NK-92 treated with Interleukin-12 subunit alpha and Interleukin-12 subunit beta, amount 100 ng/mL, for 24 hours (cell line): ENCODE results near the gene NUBPL.
"Not testable (repeated sequence)": the region's sequence is repeated elsewhere in the genome, so short reads cannot be mapped to it uniquely, and the experiment has no call there.

Experiments
- DNase-seq: peaks from one replicate; lab custom pipeline; 2025; lab: John Stamatoyannopoulos, UW

Gene NUBPL

DNA sequence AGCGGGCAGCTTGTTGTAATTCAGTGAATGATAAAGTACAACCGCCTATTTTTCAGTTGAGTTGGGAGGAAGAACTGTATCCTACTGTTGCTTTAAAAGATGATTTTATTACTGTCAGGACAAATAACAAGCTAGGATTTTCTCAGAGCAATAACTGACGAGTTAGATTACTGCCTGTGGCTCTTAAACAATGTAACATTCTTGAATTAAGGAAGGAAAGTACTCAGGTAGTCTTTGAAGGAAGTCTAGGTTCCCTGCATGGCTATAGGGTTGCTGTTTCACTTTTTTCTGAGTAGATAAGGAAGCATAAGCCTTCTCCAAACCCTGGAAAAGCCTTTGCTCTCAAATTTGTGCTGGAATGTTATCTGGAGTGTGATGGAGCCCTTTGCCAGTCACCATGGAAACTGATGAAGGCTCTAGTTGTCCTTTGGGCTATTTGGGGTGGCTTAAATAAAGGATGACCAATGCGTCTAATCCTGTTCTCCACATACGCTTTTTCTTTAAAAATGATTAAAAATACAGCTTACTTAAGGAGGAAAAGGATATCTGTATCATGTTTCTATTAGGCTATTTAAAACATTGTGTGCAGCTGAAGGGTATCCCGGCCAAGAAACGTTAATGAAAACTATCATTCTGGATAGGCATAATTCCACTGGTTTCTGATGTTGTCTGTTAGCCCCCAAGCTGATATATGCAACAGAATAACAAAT is 17.7 kb downstream of the NUBPL start:
- no peak for DNase-seq

DNA sequence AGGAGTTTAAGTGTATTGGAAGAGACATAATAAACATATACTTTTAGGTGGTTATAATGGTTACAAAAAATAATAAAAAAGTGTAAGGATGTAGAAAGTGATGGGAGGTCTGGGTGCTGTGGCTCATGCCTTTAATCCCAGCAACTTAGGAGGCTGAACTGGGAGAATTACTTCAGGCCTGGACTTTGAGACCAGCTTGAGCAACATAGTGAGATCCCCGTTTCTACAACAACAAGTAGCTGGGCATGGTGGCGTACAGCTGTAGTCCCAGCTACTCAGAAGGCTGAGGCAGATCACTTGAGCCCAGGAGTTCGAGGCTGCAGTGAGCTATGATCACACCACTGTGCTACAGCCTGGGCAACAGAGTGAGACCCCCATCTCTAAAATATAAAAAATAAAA is 19.0 kb downstream of the NUBPL start:
- no peak for DNase-seq

DNA sequence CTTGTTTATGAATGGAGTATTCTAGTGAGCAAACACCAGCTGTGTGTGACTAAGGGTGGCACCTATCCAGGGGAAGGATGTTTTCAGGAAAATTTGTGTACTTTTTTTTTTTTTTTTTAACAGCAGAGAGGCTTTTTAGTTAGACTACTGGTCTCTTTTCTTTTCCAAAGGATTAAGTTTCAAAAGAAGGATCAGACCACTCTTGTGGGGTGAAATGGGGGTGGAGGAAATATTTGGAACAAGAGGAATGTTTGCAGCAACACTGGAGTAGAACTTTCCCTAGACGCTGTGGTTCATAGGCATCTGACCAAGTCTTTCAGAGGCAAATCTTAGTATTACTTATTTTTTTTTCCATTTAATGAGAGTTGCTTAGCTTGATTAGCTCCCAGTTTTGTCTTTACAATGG is 21.1 kb downstream of the NUBPL start:
- no peak for DNase-seq

DNA sequence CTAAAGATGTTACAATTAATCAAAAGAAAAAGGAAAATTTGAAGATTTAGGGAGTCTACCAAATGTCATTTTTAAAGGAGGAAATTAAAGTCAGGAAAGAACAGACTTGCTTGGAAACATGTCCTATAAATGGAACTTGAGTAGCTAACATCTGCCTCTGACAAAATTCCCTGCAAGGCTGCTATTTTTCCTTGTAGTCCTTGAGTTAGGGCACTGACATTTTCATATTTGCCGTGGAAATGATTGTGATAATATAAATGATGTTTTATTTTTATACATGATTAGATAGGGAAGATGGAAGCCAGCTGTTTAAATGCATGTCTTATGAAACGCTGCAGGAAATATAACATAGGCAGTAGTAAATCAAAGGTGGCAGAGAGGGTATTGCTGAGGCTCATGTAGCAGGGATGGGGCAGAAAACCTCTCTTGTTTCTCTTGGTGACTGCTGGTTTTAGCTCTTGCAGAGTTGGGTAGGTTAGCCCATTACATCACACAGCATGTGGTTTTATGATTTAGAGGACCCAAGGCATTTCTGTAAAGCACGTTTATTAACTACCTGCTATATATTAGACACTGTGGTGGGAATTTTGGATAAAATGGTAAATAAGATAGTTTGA is 21.7 kb downstream of the NUBPL start:
- no peak for DNase-seq

DNA sequence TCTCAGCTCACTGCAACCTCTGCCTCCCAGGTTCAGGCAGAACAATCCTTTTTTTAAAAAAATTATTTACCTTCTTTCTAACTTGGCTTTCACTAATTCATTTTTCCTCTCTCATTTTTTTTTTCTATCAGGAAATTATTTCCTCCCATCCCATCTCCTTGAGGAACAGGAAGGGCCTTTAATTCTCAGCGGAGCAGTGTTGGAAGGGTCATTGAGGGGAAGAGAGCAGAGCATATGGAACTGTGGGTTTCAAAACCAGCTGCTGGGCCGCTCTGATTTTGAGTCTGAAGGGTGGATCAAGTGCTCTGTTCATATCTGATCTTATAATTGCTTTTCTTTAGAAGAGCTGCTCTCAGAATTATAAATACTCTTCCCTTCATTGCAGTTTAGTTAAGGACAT is 29.0 kb downstream of the NUBPL start:
- DNase-seq = no peak

DNA sequence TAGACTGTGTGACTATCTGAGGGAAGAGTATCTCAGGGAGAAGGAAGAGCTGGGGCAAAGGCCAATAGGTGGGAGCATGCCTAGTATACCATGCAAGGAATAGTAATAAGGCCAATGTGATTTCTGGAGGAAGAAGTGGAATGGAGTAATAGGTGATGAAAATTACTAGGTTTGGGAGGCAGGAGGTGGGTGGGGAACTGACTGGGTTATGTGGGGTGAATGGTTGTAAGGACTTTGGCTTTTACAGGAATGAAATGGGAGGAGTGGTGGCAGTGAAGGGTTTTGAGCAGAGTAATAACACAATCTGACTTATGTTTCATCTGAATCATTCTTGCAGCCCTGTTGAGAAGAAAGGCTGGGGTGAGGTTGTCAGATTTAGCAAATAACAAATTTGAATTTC is 30.9 kb downstream of the NUBPL start:
- DNase-seq = no peak

DNA sequence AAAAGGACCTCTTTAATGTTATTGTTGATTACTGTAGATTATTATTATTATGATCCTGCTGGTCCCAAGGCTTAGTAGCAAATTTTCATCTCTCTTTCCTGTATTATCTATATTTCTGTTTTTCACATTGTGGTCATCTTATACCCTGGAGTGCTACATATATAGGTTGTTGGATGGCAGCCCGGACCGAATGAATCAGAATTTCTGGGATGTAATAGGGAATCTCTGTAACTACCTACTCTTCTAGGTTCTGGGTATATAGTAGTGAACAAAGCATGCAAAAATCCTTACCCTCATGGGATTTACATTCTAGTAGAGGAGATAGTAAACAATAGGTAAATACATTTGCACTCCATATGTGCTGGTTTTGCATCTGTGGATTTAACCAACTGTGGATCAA is 31.4 kb downstream of the NUBPL start:
- no peak for DNase-seq

DNA sequence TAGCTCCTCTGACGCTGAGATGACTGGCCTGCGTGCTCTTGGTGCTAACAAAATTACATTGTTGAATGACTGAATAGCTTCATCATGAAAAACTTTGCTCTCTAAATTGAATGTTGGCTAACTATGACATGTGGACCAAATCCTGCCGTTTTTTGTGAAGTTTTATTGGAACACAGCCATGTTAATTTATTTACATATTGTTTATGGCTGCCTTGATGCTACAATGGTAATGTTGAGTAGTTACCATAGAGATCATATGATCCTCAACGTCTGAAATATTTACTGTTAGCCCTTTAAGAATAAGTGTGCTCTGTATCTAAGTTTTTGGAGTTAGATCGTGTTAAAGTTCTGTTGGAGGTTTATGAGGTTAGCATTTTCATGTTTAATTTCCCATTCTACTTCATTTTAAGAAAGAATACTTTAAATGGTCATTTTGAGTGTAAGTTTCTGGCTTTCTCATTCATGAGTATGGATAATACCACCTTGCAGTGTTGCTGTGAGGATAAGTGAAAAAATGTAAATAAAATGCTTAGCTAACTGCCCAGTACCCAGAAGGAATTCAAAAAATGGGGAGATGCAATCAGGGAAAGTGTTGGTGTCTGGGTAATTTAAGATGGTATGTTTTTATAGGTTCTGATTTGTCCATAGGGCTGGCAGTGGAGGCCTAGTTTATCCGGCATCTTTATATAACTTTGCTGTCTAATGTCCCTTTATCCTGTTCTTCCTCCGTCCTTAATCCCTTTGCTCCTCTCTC is 35.3 kb downstream of the NUBPL start:
- DNase-seq = no peak

DNA sequence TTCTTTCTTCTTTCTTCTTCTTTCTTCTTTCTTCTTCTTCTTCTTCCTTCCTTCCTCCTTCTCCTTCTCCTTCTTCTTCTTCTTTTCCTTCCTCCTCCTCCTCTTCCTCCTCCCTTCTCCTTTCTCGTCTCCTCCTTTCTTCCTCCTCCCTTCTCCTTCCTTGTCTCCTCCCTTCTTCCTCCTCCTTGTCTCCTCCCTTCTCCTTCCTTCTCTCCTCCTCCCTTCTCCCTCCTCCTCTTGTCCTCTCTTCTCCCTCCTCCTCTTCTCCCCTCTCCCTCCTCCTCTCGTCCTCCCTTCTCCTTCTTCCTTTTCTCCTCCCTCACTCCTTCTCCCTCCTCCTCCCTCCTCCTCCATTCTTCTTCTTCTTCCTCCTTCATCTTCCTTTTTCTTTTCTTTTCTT is 44.5 kb downstream of the NUBPL start:
- no peak for DNase-seq

DNA sequence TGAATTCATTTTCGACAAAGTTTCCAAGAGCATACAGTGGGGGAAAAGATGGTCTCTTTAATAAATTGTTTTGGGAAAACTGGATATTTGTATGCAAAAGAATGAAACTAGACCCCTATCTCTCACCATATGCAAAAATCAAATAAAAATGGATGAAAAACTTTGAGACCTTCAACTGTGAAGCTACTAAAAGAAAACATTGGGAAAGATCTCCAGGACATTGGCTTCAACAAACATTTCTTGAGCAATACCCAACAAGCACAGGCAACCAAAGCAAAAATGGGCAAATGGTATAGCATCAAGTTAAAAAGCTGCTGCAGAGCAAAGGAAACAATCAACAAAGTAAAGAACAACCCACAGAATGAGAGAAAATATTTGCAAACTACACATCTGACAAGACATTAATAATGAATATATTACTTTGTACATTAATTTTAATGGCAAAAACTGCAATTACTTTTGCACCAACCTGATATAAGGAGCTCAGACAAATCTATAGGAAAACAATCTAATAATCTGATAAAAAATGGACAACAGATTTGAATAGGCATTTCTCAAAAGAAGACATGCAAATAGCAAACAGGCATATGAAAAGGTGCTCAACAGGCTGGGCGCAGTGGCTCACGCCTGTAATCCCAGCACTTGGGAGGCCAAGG is 50.7 kb downstream of the NUBPL start:
- no peak for DNase-seq

DNA sequence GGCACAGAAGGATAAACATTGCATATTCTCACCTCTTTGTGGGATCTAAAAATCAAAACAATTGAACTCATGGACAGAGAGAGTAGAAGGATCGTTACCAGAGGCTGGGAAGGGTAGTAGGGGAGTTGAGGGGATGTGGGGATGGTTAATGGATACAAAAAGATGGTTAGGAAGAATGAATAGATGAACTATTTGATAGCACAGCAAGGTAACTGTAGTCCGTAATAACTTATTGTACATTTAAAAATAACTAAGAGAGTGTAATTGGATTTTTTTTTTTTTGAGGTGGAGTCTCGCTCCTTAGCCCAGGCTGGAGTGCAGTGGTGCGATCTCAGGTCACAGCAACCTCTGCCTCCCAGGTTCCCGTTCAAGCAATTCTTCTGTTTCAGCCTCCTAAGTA is 52.0 kb downstream of the NUBPL start:
- DNase-seq = no peak

DNA sequence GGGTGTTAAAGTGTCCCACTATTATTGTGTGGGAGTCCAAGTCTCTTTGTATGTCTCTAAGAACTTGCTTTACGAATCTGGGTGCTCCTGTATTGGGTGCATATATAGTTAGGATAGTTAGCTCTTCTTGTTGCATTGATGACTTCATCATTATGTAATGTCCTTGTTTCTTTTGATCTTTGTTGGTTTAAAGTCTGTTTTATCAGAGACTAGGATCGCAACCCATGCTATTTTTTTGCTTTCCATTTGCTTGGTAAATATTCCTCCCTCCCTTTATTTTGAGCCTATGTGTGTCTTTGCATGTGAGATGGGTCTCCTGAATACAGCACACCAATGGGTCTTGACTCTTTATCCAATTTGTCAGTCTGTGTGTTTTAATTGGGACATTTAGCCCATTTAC is 57.7 kb downstream of the NUBPL start:
- DNase-seq = not testable (repeated sequence)

DNA sequence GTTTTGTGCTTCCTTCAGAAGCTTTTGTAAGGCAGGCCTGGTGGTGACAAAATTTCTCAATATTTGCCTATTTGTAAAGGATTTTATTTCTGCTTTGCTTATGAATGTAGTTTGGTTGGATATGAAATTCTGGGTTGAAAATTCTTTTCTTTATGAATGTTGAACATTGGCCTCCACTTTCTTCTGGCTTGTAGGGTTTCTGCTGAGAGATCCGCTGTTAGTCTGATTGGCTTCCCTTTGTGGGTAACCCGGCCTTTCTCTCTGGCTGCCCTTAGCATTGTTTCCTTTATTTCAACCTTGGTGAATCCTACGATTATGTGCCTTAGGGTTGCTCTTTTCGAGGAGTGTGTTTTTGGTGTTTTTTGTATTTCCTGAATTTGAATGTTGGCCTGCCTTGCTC is 58.2 kb downstream of the NUBPL start:
- DNase-seq = no peak

DNA sequence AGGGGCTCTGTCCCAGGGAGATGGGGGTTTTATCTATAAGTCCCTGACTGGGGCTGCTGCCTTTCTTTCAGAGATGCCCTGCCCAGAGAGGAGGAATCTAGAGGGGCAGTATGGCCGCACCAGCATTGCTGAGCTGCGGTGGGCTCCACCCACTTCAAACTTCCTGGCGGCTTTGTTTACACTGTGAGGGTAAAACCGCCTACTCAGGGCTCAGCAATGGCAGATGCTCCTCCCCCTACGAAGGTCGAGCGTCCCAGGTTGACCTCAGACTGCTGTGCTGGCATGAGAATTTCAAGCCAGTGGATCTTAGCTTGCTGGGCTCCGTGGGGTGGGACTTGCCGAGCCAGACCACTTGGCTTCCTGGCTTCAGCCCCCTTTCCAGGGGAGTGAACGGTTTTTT is 59.7 kb downstream of the NUBPL start:
- DNase-seq = not testable (repeated sequence)

DNA sequence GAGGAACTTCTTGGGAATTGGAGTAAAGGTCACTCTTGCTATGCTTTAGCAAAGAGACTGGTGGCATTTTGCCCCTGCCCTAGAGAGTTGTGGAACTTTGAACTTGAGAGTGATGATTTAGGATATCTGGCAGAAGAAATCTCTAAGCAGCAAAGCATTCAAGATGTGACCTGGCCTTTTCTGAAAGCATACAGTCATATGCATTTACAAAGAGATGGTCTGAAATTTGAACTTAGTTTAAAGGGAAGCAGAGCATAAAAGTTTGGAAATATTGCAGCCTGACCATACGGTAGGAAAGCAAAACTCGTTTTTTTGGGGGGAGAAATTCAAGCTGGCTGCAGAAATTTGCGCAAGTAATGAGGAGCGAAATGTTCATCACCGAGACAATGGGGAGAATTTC is 60.9 kb downstream of the NUBPL start:
- no peak for DNase-seq

DNA sequence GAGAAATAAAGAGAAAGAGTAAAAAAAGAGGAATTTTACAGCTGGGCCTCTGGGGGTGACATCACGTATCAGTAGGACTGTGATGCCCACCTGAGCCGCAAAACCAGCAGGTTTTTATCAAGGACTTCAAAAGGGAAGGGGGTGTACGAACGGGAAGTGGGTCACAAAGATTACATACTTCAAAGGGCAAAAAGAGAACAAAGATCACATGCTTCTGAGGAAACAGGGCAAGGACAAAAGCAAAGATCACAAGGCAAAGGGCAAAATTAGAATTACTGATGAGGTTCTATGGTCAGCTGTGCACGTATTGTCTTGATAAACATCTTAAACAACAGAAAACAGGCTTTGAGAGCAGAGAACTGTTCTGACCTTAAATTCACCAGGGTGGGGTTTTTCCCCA is 91.7 kb downstream of the NUBPL start:
- DNase-seq = not testable (repeated sequence)

DNA sequence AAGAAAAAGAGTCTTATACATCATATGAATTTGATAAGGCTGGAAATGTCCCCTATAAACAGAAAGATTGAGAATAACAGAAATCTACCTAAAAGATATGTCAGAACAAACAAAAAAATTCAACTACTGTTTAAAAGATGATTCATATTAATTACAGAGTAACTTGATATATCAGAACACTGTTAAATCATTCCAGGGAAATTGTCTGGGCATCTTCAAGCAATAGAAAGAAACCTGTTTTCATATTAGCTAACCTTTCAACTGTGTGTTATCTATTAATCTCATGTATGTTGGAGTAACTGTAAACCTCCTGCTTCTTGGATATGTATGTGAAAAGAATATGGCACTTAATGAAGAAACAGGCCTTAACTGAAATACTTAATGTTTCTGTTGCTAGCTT is 96.7 kb downstream of the NUBPL start:
- no peak for DNase-seq

DNA sequence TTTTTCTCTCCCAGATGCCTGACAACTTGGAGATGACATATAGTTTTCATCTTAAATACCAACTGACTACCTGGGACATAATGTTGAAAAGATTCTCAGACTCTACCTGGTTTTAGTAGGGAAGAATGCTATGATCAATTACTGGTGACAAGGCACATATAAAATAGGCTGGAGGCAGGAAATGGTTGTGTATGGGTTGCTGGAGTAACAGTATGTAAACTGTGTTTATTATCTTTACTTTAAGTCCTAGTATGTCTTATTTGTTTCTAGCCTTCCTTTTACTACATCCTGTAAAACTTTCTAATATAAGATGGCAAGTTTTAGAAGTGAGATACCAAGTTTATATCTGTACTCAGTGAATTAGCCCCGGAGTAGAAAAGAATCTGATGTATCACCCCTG is 98.1 kb downstream of the NUBPL start:
- DNase-seq = no peak

DNA sequence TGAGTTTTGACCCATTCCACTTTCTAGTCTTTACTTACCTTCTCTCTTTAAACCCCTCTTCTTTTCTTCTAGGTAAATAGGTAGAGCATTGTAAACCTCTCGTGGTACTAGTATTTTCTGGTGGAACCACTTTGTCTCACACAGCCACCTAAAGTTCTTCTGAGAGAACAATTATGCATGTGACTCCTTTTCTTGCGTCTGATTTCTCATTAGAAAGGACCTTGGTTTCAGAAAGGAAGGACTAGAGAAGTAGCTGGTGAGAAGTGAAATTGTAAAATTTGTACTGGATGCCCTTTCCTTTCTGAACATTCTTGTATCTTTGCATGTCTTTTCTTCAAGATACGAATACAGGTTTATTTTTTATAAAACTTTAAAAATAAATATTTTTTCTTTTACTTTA is 99.0 kb downstream of the NUBPL start:
- no peak for DNase-seq

DNA sequence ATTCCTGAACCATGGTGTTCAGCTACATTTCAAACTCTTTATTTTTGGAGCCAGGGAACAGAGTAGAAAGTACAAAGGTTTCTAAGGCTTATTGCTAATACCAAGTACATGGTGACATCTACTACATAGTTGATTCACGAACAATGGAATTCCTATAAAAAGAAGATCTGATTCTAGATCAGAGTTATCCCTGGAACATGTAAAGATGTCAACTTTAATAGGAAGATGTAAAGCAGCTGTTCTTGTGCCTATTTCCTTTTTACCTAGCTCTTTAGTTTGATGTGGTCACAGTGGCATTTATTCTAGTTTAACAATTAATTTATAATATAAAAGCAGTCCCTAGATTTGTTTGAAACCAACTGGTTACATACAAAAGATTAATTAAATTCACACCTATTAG is 99.5 kb downstream of the NUBPL start:
- no peak for DNase-seq

DNA sequence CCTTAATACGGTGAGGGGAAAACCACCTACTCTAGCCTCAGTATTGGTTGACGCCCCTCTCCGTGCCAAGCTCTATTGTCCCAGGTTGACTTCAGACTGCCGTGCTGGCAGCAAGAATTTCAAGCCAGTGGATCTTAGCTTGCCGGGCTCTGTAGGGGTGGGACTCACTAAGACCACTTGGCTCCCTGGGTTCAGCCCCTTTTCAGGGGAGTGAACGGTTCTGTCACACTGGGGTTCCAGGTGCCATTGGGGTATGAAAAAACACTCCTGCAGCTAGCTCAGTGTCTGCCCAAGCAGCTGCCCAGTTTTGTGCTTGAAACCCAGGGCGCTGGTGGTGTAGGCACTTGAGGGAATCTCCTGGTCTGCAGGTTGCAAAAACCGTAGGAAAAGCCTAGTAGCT is 107.1 kb downstream of the NUBPL start:
- no peak for DNase-seq

DNA sequence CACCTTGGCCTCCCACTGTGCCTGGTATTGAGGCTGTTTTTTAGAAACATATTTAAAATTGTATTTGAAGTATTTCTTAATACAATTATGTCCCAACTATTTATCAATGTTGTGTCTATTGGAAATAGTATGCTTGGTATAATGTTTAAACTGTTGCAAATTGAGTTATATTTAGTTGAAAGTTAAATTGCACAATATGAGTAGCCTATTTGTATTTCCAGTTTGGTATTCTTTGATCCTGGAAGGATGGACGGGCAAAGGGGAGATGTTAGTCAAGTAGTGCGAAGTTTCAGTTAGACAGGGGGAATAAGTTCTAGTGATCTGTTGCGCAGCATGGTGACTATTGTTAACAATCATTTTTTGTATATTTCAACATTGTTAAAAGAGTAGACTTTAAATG is 111.5 kb downstream of the NUBPL start:
- DNase-seq = no peak

DNA sequence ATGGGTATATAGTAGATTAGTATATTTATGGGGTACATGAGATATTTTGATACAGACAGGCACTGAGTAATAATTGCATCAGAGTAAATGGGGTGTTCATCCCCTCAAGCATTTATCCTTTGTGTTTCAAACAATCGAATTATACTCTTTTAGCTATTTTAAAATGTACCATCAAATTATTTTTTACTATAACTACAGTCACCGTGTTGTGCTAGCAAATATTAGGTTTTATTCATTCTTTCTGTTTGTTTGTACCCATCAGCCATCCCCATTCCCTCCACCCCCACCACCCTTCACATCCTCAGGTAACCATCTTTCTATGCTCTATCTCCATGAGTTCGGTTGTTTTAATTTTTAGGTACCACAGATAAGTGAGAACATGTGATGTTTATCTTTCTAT is 115.8 kb downstream of the NUBPL start:
- DNase-seq = no peak
